GM23338 (cell line): ENCODE results near the gene SLC30A3. TPM values are rescaled to one million over a fixed set of nuclear protein-coding genes. Genes with fewer than 3 reads are reported as not detected.

ENCODE experiments used
- polyA plus RNA-seq: library from polyadenylated mRNA; unstranded; fragments of >200 nt; fragmentation: Nextera tagmentation; extraction: Ambion mirVana; gene quantifications from 2 replicates; pipeline ENCODE4 v1.2.1, GENCODE V29; 2016
- total RNA-seq: library from RNA; depleted of rRNA; stranded (reverse); fragments of >200 nt; shearing (Covaris generic); gene quantifications from 2 replicates; pipeline ENCODE4 v1.2.3, GENCODE V29; 2014; rRNA removed

The SLC30A3 gene
- total and polyA plus RNA-seq, 2 experiments from 2014 or later = 4.1 to 8.3 TPM

Other genes with a start within 250 kb of the SLC30A3 start
- gene TMEM214, start 230.1 kb downstream of the SLC30A3 start, total RNA-seq = 34.2 and 36.5 TPM in 2 replicates
- gene TMEM214, start 230.1 kb downstream of the SLC30A3 start, polyA plus RNA-seq = 16.2 and 18.4 TPM in 2 replicates
- gene AGBL5, start 211.4 kb downstream of the SLC30A3 start, total RNA-seq = 31.3 and 32.9 TPM in 2 replicates
- 17.9 and 18.5 TPM in 2 replicates for gene AGBL5, start 211.4 kb downstream of the SLC30A3 start, polyA plus RNA-seq
- 155 and 226 TPM in 2 replicates for gene OST4, start 191.4 kb downstream of the SLC30A3 start, total RNA-seq
- gene OST4, start 191.4 kb downstream of the SLC30A3 start, polyA plus RNA-seq = 568 and 617 TPM in 2 replicates
- gene EMILIN1, start 184.4 kb downstream of the SLC30A3 start, total RNA-seq = 4.8 and 15.4 TPM in 2 replicates
- 3.2 and 4.5 TPM in 2 replicates for gene EMILIN1, start 184.4 kb downstream of the SLC30A3 start, polyA plus RNA-seq
- 8.8 and 9.7 TPM in 2 replicates for gene KHK, start 176.3 kb downstream of the SLC30A3 start, total RNA-seq
- 8.4 and 9.7 TPM in 2 replicates for gene KHK, start 176.3 kb downstream of the SLC30A3 start, polyA plus RNA-seq
- 2.3 and 4.1 TPM in 2 replicates for gene CGREF1, start 143.9 kb downstream of the SLC30A3 start, total RNA-seq
- 3.5 and 4.5 TPM in 2 replicates for gene CGREF1, start 143.9 kb downstream of the SLC30A3 start, polyA plus RNA-seq
- gene ABHD1, start 139.2 kb downstream of the SLC30A3 start, total RNA-seq = 0.19 and 0.38 TPM in 2 replicates
- gene ABHD1, start 139.2 kb downstream of the SLC30A3 start, polyA plus RNA-seq = 0.55 and 0.66 TPM in 2 replicates
- gene PREB, start 128.4 kb downstream of the SLC30A3 start, total RNA-seq = 65.9 and 79.7 TPM in 2 replicates
- gene PREB, start 128.4 kb downstream of the SLC30A3 start, polyA plus RNA-seq = 39.0 and 41.2 TPM in 2 replicates
- not detected in 2 replicates for gene PRR30, start 123.6 kb downstream of the SLC30A3 start, total RNA-seq
- not detected in 2 replicates for gene PRR30, start 123.6 kb downstream of the SLC30A3 start, polyA plus RNA-seq
- 0.07 TPM in 1 of 2 replicates, not detected in the other for gene TCF23, start 114.0 kb downstream of the SLC30A3 start, total RNA-seq
- gene TCF23, start 114.0 kb downstream of the SLC30A3 start, polyA plus RNA-seq = 0.03 TPM in 1 of 2 replicates, not detected in the other
- 98.3 and 129 TPM in 2 replicates for gene ATRAID, start 51.0 kb downstream of the SLC30A3 start, total RNA-seq
- gene ATRAID, start 51.0 kb downstream of the SLC30A3 start, polyA plus RNA-seq = 154 and 164 TPM in 2 replicates
- gene SLC5A6, start 50.8 kb downstream of the SLC30A3 start, total RNA-seq = 138 and 153 TPM in 2 replicates
- 41.0 and 44.3 TPM in 2 replicates for gene SLC5A6, start 50.8 kb downstream of the SLC30A3 start, polyA plus RNA-seq
- gene CAD, start 45.7 kb downstream of the SLC30A3 start, total RNA-seq = 126 and 147 TPM in 2 replicates
- 38.1 and 39.2 TPM in 2 replicates for gene CAD, start 45.7 kb downstream of the SLC30A3 start, polyA plus RNA-seq
- gene DNAJC5G, start 12.4 kb upstream of the SLC30A3 start, total RNA-seq = 0.39 and 0.59 TPM in 2 replicates
- not detected in 2 replicates for gene DNAJC5G, start 12.4 kb upstream of the SLC30A3 start, polyA plus RNA-seq
- gene TRIM54, start 19.4 kb upstream of the SLC30A3 start, total RNA-seq = 3.3 and 4.5 TPM in 2 replicates
- 1.6 and 3.4 TPM in 2 replicates for gene TRIM54, start 19.4 kb upstream of the SLC30A3 start, polyA plus RNA-seq
- 0.59 TPM in 1 of 2 replicates, not detected in the other for gene UCN, start 45.4 kb upstream of the SLC30A3 start, total RNA-seq
- gene UCN, start 45.4 kb upstream of the SLC30A3 start, polyA plus RNA-seq = 0.30 and 0.99 TPM in 2 replicates
- gene MPV17, start 60.0 kb upstream of the SLC30A3 start, total RNA-seq = 52.5 and 68.9 TPM in 2 replicates
- 93.1 and 94.2 TPM in 2 replicates for gene MPV17, start 60.0 kb upstream of the SLC30A3 start, polyA plus RNA-seq
- gene GTF3C2, start 93.7 kb upstream of the SLC30A3 start, total RNA-seq = 110 and 118 TPM in 2 replicates
- gene GTF3C2, start 93.7 kb upstream of the SLC30A3 start, polyA plus RNA-seq = 69.1 and 81.7 TPM in 2 replicates
- 43.9 and 51.4 TPM in 2 replicates for gene EIF2B4, start 107.3 kb upstream of the SLC30A3 start, total RNA-seq
- 64.0 and 64.4 TPM in 2 replicates for gene EIF2B4, start 107.3 kb upstream of the SLC30A3 start, polyA plus RNA-seq
- 58.0 and 66.2 TPM in 2 replicates for gene SNX17, start 107.6 kb upstream of the SLC30A3 start, total RNA-seq
- 32.6 and 34.0 TPM in 2 replicates for gene SNX17, start 107.6 kb upstream of the SLC30A3 start, polyA plus RNA-seq
- gene ZNF513, start 117.7 kb upstream of the SLC30A3 start, total RNA-seq = 13.2 and 13.4 TPM in 2 replicates
- 10.4 and 11.3 TPM in 2 replicates for gene ZNF513, start 117.7 kb upstream of the SLC30A3 start, polyA plus RNA-seq
- gene PPM1G, start 146.5 kb upstream of the SLC30A3 start, total RNA-seq = 178 and 183 TPM in 2 replicates
- gene PPM1G, start 146.5 kb upstream of the SLC30A3 start, polyA plus RNA-seq = 201 and 211 TPM in 2 replicates
- 118 and 128 TPM in 2 replicates for gene NRBP1, start 165.6 kb upstream of the SLC30A3 start, total RNA-seq
- 73.4 and 75.0 TPM in 2 replicates for gene NRBP1, start 165.6 kb upstream of the SLC30A3 start, polyA plus RNA-seq
- gene KRTCAP3, start 179.3 kb upstream of the SLC30A3 start, total RNA-seq = 6.6 and 15.8 TPM in 2 replicates
- gene KRTCAP3, start 179.3 kb upstream of the SLC30A3 start, polyA plus RNA-seq = 51.2 and 52.4 TPM in 2 replicates
- gene IFT172, start 226.7 kb upstream of the SLC30A3 start, total RNA-seq = 17.2 and 17.6 TPM in 2 replicates
- gene IFT172, start 226.7 kb upstream of the SLC30A3 start, polyA plus RNA-seq = 8.9 and 9.1 TPM in 2 replicates
- gene FNDC4, start 232.2 kb upstream of the SLC30A3 start, total RNA-seq = 13.3 and 13.7 TPM in 2 replicates
- gene FNDC4, start 232.2 kb upstream of the SLC30A3 start, polyA plus RNA-seq = 5.9 and 7.8 TPM in 2 replicates
- gene GCKR, start 233.8 kb upstream of the SLC30A3 start, total RNA-seq = not detected in 2 replicates
- gene GCKR, start 233.8 kb upstream of the SLC30A3 start, polyA plus RNA-seq = not detected in 2 replicates